ENCODE measurements around the gene MRGPRE. TPM values are rescaled to one million over a fixed set of nuclear protein-coding genes. Genes with fewer than 3 reads are reported as not detected.

MRGPRE gene
- total RNA-seq, 1 donor from 2014 or later, result 0.48 TPM

DNA sequence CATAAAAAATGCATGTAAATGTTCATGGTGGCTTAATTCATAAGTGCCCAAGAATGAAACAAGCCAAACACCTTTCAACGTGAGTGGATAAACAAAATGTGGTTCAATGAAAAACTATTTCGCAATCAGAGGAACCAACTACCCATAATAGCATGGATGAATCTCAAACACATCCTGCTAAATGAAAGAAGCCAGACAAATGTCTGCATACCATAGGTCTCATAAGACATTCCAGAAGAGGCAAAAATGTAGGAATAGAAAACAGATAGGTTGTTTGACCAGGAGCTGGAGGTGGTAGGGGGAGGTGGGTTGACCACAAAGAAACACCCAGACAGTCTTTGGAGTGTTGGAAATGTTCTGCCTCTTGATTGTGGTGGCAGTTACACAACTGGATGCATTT is 53.9 kb downstream of the MRGPRE start:
- no peak for DNase-seq (ENCODE audit: low spot score)

DNA sequence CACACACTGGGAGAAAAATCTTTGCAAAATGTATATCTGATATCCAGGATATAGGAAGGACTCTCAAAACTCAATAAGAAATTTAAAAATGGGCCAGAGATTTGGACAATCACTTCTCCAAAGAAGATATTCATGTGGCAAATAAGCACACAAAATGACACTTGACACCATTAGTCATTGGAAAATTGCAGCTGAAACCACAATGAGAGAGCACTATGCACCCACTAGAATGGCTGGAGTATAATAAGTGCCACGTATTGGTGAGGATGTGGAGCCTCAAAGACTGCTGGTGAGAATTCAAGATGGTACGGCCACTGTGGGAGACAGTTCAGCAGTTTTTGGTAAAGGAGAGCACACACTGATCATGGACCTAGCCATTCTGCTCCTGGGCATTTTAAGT is 54.3 kb downstream of the MRGPRE start:
- DNase-seq (ENCODE audit: low spot score), result no peak

Other genes with a start within 250 kb of the MRGPRE start
- 91.0 TPM for gene NAP1L4, start 240.1 kb downstream of the MRGPRE start, total RNA-seq (ENCODE audit: insufficient read depth, low replicate concordance)
- 33.2 TPM for gene CARS1, start 175.0 kb downstream of the MRGPRE start, total RNA-seq (ENCODE audit: insufficient read depth, low replicate concordance)
- 40.0 TPM for gene OSBPL5, start 67.1 kb downstream of the MRGPRE start, total RNA-seq (ENCODE audit: insufficient read depth, low replicate concordance)
- gene MRGPRG, start 13.6 kb downstream of the MRGPRE start, total RNA-seq (ENCODE audit: insufficient read depth, low replicate concordance), result not detected
- gene ZNF195, start 146.7 kb upstream of the MRGPRE start, total RNA-seq (ENCODE audit: insufficient read depth, low replicate concordance), result 9.6 TPM